GM19023 (cell line): ENCODE results near the gene CLDN16.

Experiments used
- ATAC-seq: cut with Tn5 transposase; IDR thresholded peaks from one replicate; pipeline ENCODE4 v1.9.1; 2021; ENCODE audit warnings: mild to moderate bottlenecking, moderate library complexity; ENCODE audit not compliant: unreplicated experiment

Gene CLDN16, protein sequence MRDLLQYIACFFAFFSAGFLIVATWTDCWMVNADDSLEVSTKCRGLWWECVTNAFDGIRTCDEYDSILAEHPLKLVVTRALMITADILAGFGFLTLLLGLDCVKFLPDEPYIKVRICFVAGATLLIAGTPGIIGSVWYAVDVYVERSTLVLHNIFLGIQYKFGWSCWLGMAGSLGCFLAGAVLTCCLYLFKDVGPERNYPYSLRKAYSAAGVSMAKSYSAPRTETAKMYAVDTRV

GRCh38 chr3:190387578-190388213, at the start of gene CLDN16:
CLDN16 (plus strand) TSS chr3:190388163; CDS start chr3:190388330, 167 bp downstream.
- ATAC-seq: no peak

DNA sequence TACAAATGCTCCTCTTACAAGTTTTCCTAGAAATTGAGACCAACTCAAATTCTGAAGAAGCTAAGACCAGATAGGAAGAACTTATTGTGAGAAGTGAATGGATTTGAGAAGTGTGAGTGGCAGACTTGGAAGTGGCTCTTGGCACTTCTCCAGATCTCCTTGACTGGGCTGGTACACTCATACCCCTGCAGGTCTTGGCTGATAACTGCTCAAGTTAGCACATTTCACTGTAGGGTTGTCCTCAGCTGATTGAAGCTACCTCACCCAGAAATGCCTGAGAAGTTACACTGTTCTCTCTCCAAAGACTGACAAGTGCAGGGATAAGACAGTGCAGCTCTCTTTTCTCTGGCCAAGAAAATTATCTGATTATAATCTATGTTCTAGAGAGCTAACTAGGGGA, 49.2 kb upstream of the CLDN16 start:
- ATAC-seq: no peak

DNA sequence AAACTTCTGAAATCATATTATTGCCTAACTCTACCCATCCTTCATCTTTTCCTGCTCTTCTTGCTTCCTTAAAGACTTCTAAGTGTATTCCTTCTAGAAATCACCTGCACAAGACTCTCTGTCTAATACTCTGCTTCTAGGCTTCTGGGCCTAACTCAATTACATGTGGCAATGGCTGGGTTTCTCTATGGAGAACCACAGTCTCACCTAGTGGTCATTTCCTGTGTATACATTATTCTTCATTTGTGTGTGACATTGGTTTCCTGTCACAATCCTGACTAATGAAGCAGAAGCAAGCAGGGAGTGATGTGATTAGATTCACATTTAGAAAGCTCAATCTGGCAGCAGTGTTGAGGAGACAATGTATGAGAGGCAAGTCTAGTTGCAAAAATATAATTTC, 48.8 kb upstream of the CLDN16 start:
- no peak for ATAC-seq

DNA sequence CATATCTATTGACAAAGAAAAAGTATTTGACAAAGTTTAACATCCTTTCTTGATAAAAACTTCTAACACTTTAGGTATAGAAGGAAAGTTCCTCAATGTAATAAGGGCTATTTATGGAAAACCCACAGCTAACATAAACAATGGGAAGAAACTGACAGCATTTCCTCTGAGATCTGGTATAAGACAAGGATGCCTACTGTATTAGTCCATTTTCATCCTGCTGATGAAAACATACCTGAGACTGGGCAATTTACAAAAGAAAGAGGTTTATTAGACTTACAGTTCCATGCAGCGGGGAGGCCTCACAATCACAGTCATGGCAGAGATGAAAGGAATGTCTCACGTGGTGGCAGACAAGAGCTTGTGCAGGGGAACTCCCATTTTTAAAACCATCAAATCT, 47.9 kb upstream of the CLDN16 start:
- no peak for ATAC-seq

DNA sequence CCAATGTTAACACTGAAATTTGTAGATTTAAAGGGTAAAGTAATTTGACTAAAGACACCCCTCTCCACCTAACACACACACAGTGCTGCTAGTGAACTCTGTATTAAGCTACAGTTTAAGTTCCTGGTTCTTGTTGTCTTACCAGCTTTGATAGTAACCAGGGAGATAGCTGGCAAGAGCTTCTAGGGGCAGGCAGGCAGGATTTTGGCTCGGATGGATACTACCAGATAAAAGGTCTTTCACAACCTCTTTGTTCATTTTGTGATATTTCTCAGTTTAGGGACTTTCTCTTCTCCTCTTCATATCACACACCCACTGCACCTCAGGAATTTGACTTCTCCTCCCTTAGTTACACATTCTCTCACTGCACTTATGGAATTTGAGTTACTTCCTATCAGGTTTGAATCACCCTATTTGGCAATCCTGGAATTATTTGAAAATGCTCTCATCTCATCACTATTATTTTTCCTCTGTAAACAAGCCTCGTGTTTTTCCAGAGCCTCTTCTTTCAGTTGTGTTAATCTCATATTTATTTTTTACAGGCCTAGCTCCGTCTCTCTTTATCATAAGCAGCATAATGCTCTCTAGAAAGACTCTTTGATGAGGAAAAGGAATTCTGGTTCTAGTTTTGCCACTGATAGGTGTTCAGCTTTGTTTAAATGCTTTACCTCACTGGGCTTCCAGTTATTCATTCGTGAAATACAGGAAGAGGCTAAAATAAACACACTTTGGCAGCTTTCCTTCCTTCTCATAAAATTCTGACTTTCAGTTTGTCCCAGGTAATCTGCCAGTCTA, 42.7 kb upstream of the CLDN16 start:
- no peak for ATAC-seq

GRCh38 chr3:190345878-190346277, 42.1 kb upstream of the CLDN16 start:
- ATAC-seq: no peak

DNA sequence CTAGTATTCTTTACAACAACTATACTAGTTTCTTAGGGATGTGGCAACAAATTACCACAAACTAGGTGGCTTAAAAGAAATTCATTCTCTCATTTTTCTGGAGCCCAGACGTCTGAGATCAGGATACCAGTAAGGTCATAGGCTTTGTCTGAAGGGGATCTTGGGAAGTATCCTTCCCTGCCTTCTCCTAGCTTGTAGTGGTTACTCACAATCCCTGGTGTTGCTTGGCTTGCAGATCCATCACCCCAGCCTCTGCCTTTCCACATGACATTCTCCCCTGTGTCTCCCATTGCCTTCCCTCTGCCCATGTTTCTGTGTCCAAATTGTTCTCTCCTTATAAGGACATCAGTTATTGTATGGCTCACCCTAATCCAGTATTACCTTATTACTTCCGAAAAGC, 41.4 kb upstream of the CLDN16 start:
- ATAC-seq: no peak

DNA sequence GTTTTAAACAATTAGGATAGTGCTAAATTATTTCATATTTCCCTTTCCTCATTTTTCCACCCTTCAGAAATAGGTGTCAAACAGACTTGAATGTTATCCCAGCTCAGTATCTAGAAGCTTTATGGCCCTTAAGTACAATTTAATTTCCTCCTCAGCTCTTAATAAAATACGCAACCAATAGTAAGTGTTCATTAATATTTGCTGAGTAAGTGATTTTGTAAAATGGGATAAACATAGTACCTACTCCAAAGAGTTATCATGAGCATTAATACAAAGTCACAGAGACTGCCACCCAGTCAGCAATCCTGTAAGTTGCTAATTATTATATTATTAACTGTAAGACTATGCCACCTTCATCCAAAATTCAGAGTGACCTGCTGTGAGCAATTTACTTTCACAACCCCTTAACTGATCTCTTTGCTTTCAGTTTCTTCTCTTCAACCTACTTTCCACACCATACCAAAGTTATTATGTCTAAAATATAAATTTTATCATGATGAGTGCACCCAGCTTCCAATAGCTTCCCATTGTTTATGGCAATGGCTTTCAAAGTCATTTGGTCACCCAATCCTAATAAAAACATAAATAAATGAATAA, 35.0 kb upstream of the CLDN16 start:
- no peak for ATAC-seq

DNA sequence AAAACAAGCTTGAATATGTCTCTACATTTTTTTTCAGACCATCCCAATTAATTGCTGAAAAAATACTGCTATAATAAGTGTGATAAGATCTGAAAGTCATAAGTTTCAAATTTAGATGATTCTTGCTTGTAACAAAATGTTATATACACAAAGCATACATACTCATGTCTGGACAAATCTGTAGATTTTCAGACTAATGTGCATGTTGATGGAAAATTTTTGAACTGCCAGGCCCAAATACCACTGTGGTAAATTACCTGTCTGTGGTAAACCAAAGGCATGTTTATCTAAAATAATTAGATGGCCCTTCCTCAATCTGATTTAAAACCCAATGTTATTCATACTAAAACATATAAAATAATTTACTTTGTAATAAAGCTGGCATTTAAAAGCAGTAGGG, 31.7 kb upstream of the CLDN16 start:
- ATAC-seq: no peak

- ATAC-seq: no peak
Observed at GRCh38 chr3:190357468-190357867, 30.5 kb upstream of the CLDN16 start.

GRCh38 chr3:190359813-190360212, 28.1 kb upstream of the CLDN16 start:
- ATAC-seq: no peak

- no peak for ATAC-seq
Observed at GRCh38 chr3:190360228-190360627, 27.7 kb upstream of the CLDN16 start.

- no peak for ATAC-seq
Observed at GRCh38 chr3:190361791-190362190, 26.2 kb upstream of the CLDN16 start.

- no peak for ATAC-seq
Observed at GRCh38 chr3:190362258-190362657, 25.7 kb upstream of the CLDN16 start.

DNA sequence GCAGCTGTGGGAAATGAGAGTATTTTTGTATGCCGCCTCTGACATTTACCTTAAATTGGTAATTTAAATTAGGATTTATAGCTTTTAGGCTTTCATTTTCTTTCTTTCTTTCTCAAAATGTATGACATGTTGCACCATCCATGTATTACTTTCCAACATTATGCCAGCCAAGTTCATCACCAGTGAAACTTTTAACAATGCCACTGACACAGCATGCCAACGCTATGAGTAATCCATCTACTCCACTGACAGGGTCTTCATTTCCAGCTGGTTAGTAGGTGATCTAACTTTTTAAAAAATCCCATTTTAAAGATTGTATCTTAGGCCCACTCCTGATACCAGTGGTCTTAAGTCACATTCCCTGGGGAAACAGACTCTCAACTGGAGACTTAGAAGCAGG, 21.8 kb upstream of the CLDN16 start:
- ATAC-seq: no peak

DNA sequence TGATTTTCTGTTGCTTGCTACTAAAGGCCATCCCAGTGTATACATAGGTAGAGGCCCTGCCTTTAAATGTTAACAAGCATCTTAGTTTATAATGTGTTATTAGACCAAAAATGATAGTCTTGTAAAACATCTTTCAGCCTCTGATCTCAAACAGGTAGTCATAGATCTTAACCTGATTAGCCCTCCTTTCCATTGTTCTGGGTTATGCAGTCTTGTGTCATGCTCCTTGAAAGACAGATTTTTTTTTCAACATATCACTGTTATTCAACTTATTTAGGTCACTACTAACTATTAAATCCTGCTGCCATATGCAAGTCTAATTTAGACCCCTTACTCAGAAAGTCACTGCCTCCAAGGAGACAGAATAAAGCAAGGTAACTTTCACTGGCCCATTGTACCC, 19.1 kb upstream of the CLDN16 start:
- no peak for ATAC-seq

DNA sequence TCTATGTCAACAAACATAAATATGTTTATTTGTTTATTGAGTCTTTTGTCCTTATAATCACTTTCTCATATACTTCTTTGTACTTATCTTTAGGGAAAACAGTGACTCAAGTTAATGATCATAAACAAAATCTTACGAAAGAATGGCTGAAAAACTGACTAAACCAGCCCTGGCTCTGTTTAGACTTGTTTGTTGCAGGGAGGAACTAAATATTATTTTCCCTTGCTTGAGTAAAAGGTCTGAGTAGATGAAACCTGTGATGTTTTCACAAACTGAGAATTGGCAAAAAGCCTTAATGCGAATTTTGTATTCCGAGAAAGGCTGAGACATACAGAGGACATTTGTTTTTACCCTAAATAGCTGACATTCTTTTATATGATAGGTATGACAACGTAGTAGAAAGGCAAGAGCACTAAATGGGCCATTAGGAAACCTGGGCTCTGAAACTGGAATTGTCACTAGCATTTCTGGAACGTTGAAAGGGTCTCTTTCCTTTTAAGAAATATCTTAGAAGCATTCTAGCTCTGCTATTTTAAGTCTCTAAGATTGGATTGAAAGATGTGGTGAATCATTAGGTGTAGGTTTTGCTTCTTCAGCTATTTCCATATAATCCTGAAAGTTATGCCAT, 18.2 kb upstream of the CLDN16 start:
- ATAC-seq: no peak

DNA sequence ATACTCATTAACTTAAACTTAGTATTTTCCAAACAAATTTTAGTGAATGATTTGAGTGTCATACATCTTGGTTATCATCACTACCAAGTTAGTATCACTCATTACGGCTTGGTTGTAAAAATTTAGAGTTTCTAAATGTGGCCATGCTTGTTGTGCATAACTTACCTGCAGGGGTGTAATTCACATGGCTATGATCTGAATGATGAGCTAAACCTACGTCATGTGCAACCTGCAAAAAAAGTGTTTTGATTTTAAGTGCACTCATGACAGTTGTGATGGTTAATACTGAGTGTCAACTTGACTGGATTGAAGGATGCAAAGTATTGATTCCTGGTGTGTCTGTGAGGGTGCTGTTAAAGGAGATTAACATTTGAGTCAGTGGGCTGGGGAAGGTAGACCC, 17.6 kb upstream of the CLDN16 start:
- no peak for ATAC-seq

DNA sequence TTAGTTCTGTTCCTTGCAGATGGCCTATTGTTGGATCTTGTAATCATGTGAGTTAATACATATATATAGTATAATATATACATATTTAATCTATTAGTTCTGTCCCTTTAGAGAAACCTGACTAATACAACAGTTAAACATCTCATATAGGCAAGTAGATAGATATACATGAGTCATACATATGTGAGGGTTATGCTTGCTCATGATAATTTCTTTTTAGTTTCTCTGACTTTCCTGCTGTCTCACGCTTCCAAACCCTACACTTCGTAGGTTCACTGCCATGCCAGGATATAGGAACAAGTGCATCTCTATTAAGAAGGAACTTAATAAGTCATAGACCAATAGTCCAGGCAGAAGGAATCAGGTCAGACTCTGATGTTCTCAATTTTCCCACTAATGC, 16.8 kb upstream of the CLDN16 start:
- no peak for ATAC-seq

GRCh38 chr3:190375246-190375645, 12.7 kb upstream of the CLDN16 start:
- ATAC-seq: no peak

DNA sequence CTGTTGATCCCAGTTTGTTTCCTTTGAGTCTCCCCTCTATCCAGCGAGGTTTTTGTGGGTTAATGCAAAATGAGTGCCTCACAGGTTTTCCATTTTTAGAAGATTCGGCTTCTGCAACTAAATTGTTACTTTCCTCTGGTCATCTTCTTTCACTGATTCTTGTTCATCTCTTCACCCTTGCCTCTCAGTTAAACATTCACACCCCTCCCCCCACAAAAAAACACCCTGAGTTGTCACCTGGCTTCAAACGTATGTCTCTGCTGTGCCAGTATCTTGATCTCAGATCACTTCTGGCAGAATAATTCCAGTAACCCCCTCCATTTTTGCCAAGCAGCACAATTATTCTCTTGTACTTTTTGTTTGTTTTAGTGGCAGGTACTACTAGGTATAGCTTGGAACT, 12.3 kb upstream of the CLDN16 start:
- no peak for ATAC-seq
